Caco-2 (cell line): Measurements from ENCODE around the gene ZNF329. TPM values are rescaled to one million over a fixed set of nuclear protein-coding genes. Genes with fewer than 3 reads are reported as not detected.

ENCODE experiments used
- BruUV-seq: library from RNA; stranded (reverse); fragments of 400-500 nt; replicated peaks from 2 replicates; lab custom pipeline; 2021; lab: Mats Ljungman, UMichigan
- CTCF ChIA-PET: fragments of 300-600 bp; sonication (Branson Sonifier 250); formaldehyde crosslinking; loops from one replicate; lab custom pipeline; 2022; ENCODE audit warnings: antibody characterized with exemption; lab: Charles Lee
- POLR2A ChIA-PET: fragments of 300-600 bp; sonication (Branson Sonifier 250); formaldehyde crosslinking; loops from one replicate; lab custom pipeline; 2022; ENCODE audit warnings: antibody characterized with exemption; lab: Charles Lee
- DNase-seq, 2 experiments: peaks; one replicate each; pipeline versions ENCODE4 v3.0.0 to v3.0.0-alpha.2; 2020 to 2022
- H3K27me3 ChIP-seq: replicated peaks from 2 replicates; pipeline ENCODE4 v1.6.0; 2011; ENCODE audit warnings: low read length; ENCODE audit not compliant: control insufficient read depth, insufficient read depth
- H3K36me3 ChIP-seq: 2 replicates; pipeline ENCODE4 v1.5.1; 2011; ENCODE audit warnings: low read length; ENCODE audit not compliant: control insufficient read depth, insufficient read depth
- H3K4me1 ChIP-seq: fragments of 250-450 bp; sonication (Bioruptor Pico); 2 replicates; pipeline ENCODE4 v1.5.1; 2020; ENCODE audit warnings: mild to moderate bottlenecking
- H3K4me3 ChIP-seq: 2 replicates; pipeline ENCODE4 v1.5.1; 2011; ENCODE audit warnings: low read depth, mild to moderate bottlenecking, control low read depth, low read length
- H3K9me3 ChIP-seq: fragments of 250-450 bp; sonication (Bioruptor Pico); 2 replicates; pipeline ENCODE4 v1.5.1; 2020; ENCODE audit warnings: mild to moderate bottlenecking, moderate library complexity
- H3K27ac Mint-ChIP-seq: one replicate; pipeline ENCODE4 v1.8.0; 2022; ENCODE audit warnings: mixed read lengths; ENCODE audit not compliant: unreplicated experiment
- H3K27me3 Mint-ChIP-seq: one replicate; pipeline ENCODE4 v1.8.0; 2022; ENCODE audit warnings: mixed read lengths; ENCODE audit not compliant: insufficient read depth, unreplicated experiment
- H3K36me3 Mint-ChIP-seq: one replicate; pipeline ENCODE4 v1.8.0; 2022; ENCODE audit warnings: mild to moderate bottlenecking, mixed read lengths; ENCODE audit not compliant: insufficient read depth, unreplicated experiment
- H3K4me1 Mint-ChIP-seq: one replicate; pipeline ENCODE4 v1.8.0; 2022; ENCODE audit warnings: low read depth, mixed read lengths; ENCODE audit not compliant: unreplicated experiment
- H3K4me3 Mint-ChIP-seq: one replicate; pipeline ENCODE4 v1.8.0; 2022; ENCODE audit warnings: mild to moderate bottlenecking, moderate library complexity, mixed read lengths; ENCODE audit not compliant: unreplicated experiment
- H3K9me3 Mint-ChIP-seq: one replicate; pipeline ENCODE4 v1.8.0; 2022; ENCODE audit warnings: mixed read lengths; ENCODE audit not compliant: unreplicated experiment
- CTCF ChIP-seq, 2 experiments: fragments of 200-600 bp in 1 of 2; IDR thresholded peaks; 1 replicate in 1 of 2; 2 replicates in 1 of 2; pipeline versions ENCODE4 v1.5.1 to v1.8.0; 2011 to 2022; ENCODE audit warnings: antibody characterized with exemption in 1 of 2, control low read depth in 1 of 2, inconsistent platforms in 1 of 2, low read depth in 1 of 2, low read length in 1 of 2, mild to moderate bottlenecking in 1 of 2, moderate library complexity in 1 of 2; ENCODE audit not compliant: insufficient read depth in 1 of 2, severe bottlenecking in 1 of 2, unreplicated experiment in 1 of 2
- intact Hi-C: fragments of 100-400 bp; cut with micrococcal nuclease; formaldehyde crosslinking; loops from one replicate; pipeline ENCODE4 v1.10.0; 2022; ENCODE audit not compliant: unreplicated experiment
- total RNA-seq: library from RNA; stranded (reverse); gene quantifications from 2 replicates; pipeline ENCODE4 v1.2.3, GENCODE V29; 2022

The ZNF329 gene
- total RNA-seq, 1 experiment from 2014 or later: 5.4 TPM

GRCh38 chr19:58123354-58123753, 27.2 kb downstream of the ZNF329 start:
- no peaks in the 10 kb centered on the region for H3K27me3 Mint-ChIP-seq
- Histone ChIP-seq H3K36me3 (0 out of 2 replicates have a peak, but pooled peaks cover 4% of the 10 kb centered on the region), H3K27me3 (no peaks in the 10 kb centered on the region), H3K9me3 (peaks cover 83% of the 10 kb centered on the region), H3K4me1 (no peaks in the 10 kb centered on the region), H3K4me3 (no peak overlapping the region)
- CTCF ChIA-PET: no interaction called here
- peak in 1 of 2 experiments; percentile 11 for DNase-seq
- H3K36me3 Mint-ChIP-seq: peaks cover 18% of the 10 kb centered on the region
- no TSS peak for BruUV-seq
- H3K27ac Mint-ChIP-seq: no peak overlapping the region
- no peak overlapping the region for H3K4me3 Mint-ChIP-seq
- intact Hi-C loops: no loop called here
- TF ChIP-seq CTCF (IDR thresholded peaks at IDR 0.05; ENCODE audit: insufficient read depth in 1 of 2, low read depth in 1 of 2, low read length in 1 of 2, severe bottlenecking in 1 of 2, unreplicated experiment in 1 of 2): no peak
- H3K4me1 Mint-ChIP-seq: no peaks in the 10 kb centered on the region
- POLR2A ChIA-PET: no interaction called here
- H3K9me3 Mint-ChIP-seq: peaks cover 75% of the 10 kb centered on the region

GRCh38 chr19:58118979-58119733, 31.4 kb downstream of the ZNF329 start:
- ChIA-PET POLR2A (no interaction called here), CTCF (no interaction called here)
- Histone ChIP-seq H3K27me3 (no peaks in the 10 kb centered on the region), H3K36me3 (no peaks in the 10 kb centered on the region), H3K4me3 (no peak overlapping the region), H3K9me3 (peaks cover 64% of the 10 kb centered on the region), H3K4me1 (no peaks in the 10 kb centered on the region)
- no TSS peak for BruUV-seq
- Mint-ChIP-seq H3K4me3 (no peak overlapping the region), H3K27me3 (no peaks in the 10 kb centered on the region), H3K9me3 (peaks cover 70% of the 10 kb centered on the region), H3K4me1 (no peaks in the 10 kb centered on the region), H3K27ac (no peak overlapping the region), H3K36me3 (no peaks in the 10 kb centered on the region)
- TF ChIP-seq CTCF (IDR thresholded peaks at IDR 0.05; ENCODE audit: insufficient read depth in 1 of 2, low read depth in 1 of 2, low read length in 1 of 2, severe bottlenecking in 1 of 2, unreplicated experiment in 1 of 2): no peak
- intact Hi-C loops: no loop called here
- no peak for DNase-seq

GRCh38 chr19:58117841-58118575, 32.6 kb downstream of the ZNF329 start:
- Mint-ChIP-seq H3K27ac (no peak overlapping the region), H3K36me3 (no peaks in the 10 kb centered on the region), H3K27me3 (no peaks in the 10 kb centered on the region), H3K9me3 (peaks cover 60% of the 10 kb centered on the region), H3K4me1 (no peaks in the 10 kb centered on the region), H3K4me3 (no peak overlapping the region)
- POLR2A ChIA-PET: no interaction called here
- peaks cover 61% of the 10 kb centered on the region for H3K9me3 ChIP-seq
- H3K4me3 ChIP-seq: no peak overlapping the region
- BruUV-seq: no TSS peak
- no peaks in the 10 kb centered on the region for H3K27me3 ChIP-seq
- CTCF ChIA-PET: no interaction called here
- H3K36me3 ChIP-seq: no peaks in the 10 kb centered on the region
- DNase-seq: no peak
- no peaks in the 10 kb centered on the region for H3K4me1 ChIP-seq
- intact Hi-C loops: no loop called here
- TF ChIP-seq CTCF (IDR thresholded peaks at IDR 0.05; ENCODE audit: insufficient read depth in 1 of 2, low read depth in 1 of 2, low read length in 1 of 2, severe bottlenecking in 1 of 2, unreplicated experiment in 1 of 2): no peak
